HepG2 (cell line): ENCODE results near the gene NUDT9. TPM values are rescaled to one million over a fixed set of nuclear protein-coding genes. Genes with fewer than 3 reads are reported as not detected.

ENCODE experiments used
- ARID5B ChIP-seq: IDR thresholded peaks from 2 replicates; pipeline ENCODE4 v1.4.0; 2020; ENCODE audit warnings: mild to moderate bottlenecking, missing genetic modification reagents
- GABPB1 ChIP-seq: IDR thresholded peaks from 2 replicates; pipeline ENCODE4 v1.6.1; 2016; ENCODE audit warnings: mild to moderate bottlenecking, missing genetic modification reagents, moderate library complexity, missing compliant biosample characterization
- KLF13 ChIP-seq: sonication (generic); formaldehyde crosslinking; IDR thresholded peaks from 2 replicates; pipeline ENCODE4 v1.4.0; 2020; ENCODE audit warnings: mild to moderate bottlenecking, missing genetic modification reagents
- MIER3 ChIP-seq: IDR thresholded peaks from 2 replicates; pipeline ENCODE4 v1.6.1; 2016; ENCODE audit warnings: missing compliant biosample characterization, borderline replicate concordance
- MTERF4 ChIP-seq: sonication (generic); formaldehyde crosslinking; IDR thresholded peaks from 2 replicates; pipeline ENCODE4 v1.8.0; 2023; ENCODE audit warnings: mild to moderate bottlenecking, missing genetic modification reagents
- NCOA1 ChIP-seq: sonication (generic); formaldehyde crosslinking; IDR thresholded peaks from 2 replicates; pipeline ENCODE4 v1.9.0; 2021; ENCODE audit warnings: missing genetic modification reagents
- NR3C1 ChIP-seq: sonication (generic); formaldehyde crosslinking; IDR thresholded peaks from 2 replicates; pipeline ENCODE4 v1.4.0; 2020; ENCODE audit warnings: missing genetic modification reagents
- SNAPC5 ChIP-seq: sonication (generic); formaldehyde crosslinking; IDR thresholded peaks from 2 replicates; pipeline ENCODE4 v1.8.1; 2023; ENCODE audit warnings: mild to moderate bottlenecking, missing genetic modification reagents, borderline replicate concordance
- SOX6 ChIP-seq, 2 experiments: fragments of 450-650 bp in 1 of 2; sonication (generic) in 1 of 2; formaldehyde crosslinking in 1 of 2; IDR thresholded peaks; 2 replicates each; pipeline versions ENCODE4 v1.4.0 to v1.6.1; 2017 to 2020; ENCODE audit warnings: antibody characterized with exemption in 1 of 2, mild to moderate bottlenecking in 1 of 2, missing genetic modification reagents in 1 of 2
- TAF1 ChIP-seq: sonication (generic); formaldehyde crosslinking; IDR thresholded peaks from 2 replicates; pipeline ENCODE4 v1.4.0; 2020; ENCODE audit warnings: missing genetic modification reagents
- ZBTB10 ChIP-seq: sonication (generic); formaldehyde crosslinking; IDR thresholded peaks from 2 replicates; pipeline ENCODE4 v1.4.0; 2020; ENCODE audit warnings: missing genetic modification reagents, borderline replicate concordance
- ZBTB38 ChIP-seq: sonication (generic); formaldehyde crosslinking; IDR thresholded peaks from 2 replicates; pipeline ENCODE4 v1.5.1; 2020; ENCODE audit warnings: mild to moderate bottlenecking, missing genetic modification reagents
- ZNF136 ChIP-seq: sonication (generic); formaldehyde crosslinking; IDR thresholded peaks from 2 replicates; pipeline ENCODE4 v1.8.1; 2022; ENCODE audit warnings: low read depth, mild to moderate bottlenecking, moderate library complexity, missing genetic modification reagents
- ZNF431 ChIP-seq: sonication (generic); formaldehyde crosslinking; IDR thresholded peaks from 2 replicates; pipeline ENCODE4 v1.9.0; 2022; ENCODE audit warnings: missing genetic modification reagents, low read depth, mild to moderate bottlenecking, borderline replicate concordance
- ZNF563 ChIP-seq: sonication (generic); formaldehyde crosslinking; IDR thresholded peaks from 2 replicates; pipeline ENCODE4 v1.8.0; 2022; ENCODE audit warnings: mild to moderate bottlenecking, moderate library complexity, missing genetic modification reagents
- ZNF652 ChIP-seq: IDR thresholded peaks from 2 replicates; pipeline ENCODE4 v1.6.1; 2016; ENCODE audit warnings: low read depth, borderline replicate concordance
- ZSCAN9 ChIP-seq: IDR thresholded peaks from 2 replicates; pipeline ENCODE4 v1.6.1; 2016; ENCODE audit warnings: borderline replicate concordance
- ZUFSP ChIP-seq: sonication (generic); formaldehyde crosslinking; IDR thresholded peaks from 2 replicates; pipeline ENCODE4 v1.9.0; 2021; ENCODE audit warnings: missing genetic modification reagents, mild to moderate bottlenecking, borderline replicate concordance
- polyA plus RNA-seq, 8 experiments: library from polyadenylated mRNA; depleted of rRNA in 3 of 8; stranded (reverse) in 7 of 8; unstranded in 1 of 8; fragments of >200 nt; fragmentation: Illumina TruSeq in 4 of 8; extraction: Trizol in 4 of 8; gene quantifications; 2 replicates each; pipeline versions ENCODE4 v1.2.1 to v1.2.3, GENCODE V29; 2011 to 2016; ENCODE audit warnings: low read depth in 4 of 8, missing spikeins in 1 of 8, mixed read lengths in 1 of 8; ENCODE audit not compliant: insufficient read depth in 1 of 8
- total RNA-seq, 5 experiments: library from RNA; depleted of rRNA; stranded (reverse); fragments of >200 nt; fragmentation: Illumina TruSeq; extraction: Trizol; gene quantifications; 2 replicates each; pipeline ENCODE4 v1.2.3, GENCODE V29; 2016; ENCODE audit warnings: low read depth in 1 of 5

Gene NUDT9
- total and polyA plus RNA-seq, 2 of the 13 experiments (the other 11 are each of a cell fraction or from before 2014, with no cell fraction given), result 10.4 to 12.3 TPM

- TF ChIP-seq SOX6 (IDR thresholded peaks at IDR 0.05) (no peak), SOX6 (CRISPR knock-in tag; IDR thresholded peaks at IDR 0.05) (peak; percentile 78), ZNF563 (CRISPR knock-in tag) (0 out of 2 replicates have a peak, but pooled peaks have one; percentile 32), NCOA1 (CRISPR knock-in tag) (peak; percentile 39; the same call in 1 of the 2 replicates), ZBTB38 (CRISPR knock-in tag) (no peak; the same call in 1 of the 2 replicates), ZNF652 (no peak), MIER3 (peak; percentile 66; the same call in 1 of the 2 replicates), ZSCAN9 (CRISPR knock-in tag) (peak; percentile 51; the same call in 1 of the 2 replicates), ZBTB10 (CRISPR knock-in tag) (peak; percentile 85; the same call in 1 of the 2 replicates), GABPB1 (CRISPR knock-in tag) (peak; percentile 85), MTERF4 (CRISPR knock-in tag) (no peak), NR3C1 (no peak), TAF1 (CRISPR knock-in tag) (peak; percentile 86), KLF13 (CRISPR knock-in tag) (no peak), ZUFSP (no peak), ZNF431 (CRISPR knock-in tag) (peak; percentile 67; the same call in 1 of the 2 replicates), SNAPC5 (CRISPR knock-in tag) (no peak), ZNF136 (CRISPR knock-in tag) (peak; percentile 79; the same call in 1 of the 2 replicates), ARID5B (CRISPR knock-in tag) (peak; percentile 49)
Observed at GRCh38 chr4:87422104-87423052, at the start of gene NUDT9 (continued).
